ENCODE measurements around the gene NT5DC3.
A peak's percentile ranks its signal among the peaks of the same experiment; 100 is the strongest.

NT5DC3 gene

DNA sequence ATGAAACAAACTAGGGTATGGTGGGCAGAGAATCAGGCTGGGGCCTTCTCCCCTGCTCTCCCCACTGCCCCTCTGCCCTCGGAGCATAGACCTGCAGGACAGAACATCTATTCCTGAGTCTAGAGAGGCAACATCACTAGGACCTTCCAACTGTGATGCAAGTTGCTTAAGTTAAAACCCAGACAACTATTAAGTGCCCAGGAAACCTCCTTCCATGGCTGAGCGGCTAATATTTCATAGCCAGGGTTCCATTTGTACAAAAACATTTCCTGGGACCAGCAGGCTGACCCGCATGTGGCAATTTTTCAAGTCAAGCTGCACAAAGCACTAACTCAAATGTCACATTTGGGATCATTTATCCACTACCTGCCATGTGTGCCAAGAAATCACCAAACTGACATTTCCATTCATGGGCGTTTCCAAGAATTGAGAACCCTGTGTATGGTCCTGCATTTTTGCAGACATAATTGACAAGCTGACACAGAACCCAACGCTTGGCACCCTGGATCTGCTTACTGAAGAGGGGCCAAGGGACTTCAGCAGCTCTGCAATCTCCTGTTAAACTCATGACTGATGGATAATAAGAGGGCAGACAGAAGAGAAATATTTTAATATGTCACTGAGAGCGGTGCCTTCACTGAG lies 32.7 kb downstream of the NT5DC3 start:
- DNase-seq = no peak

- DNase-seq = no peak
These were observed 33.3 kb downstream of the NT5DC3 start for GRCh38 chr12:103807561-103808238.

DNA sequence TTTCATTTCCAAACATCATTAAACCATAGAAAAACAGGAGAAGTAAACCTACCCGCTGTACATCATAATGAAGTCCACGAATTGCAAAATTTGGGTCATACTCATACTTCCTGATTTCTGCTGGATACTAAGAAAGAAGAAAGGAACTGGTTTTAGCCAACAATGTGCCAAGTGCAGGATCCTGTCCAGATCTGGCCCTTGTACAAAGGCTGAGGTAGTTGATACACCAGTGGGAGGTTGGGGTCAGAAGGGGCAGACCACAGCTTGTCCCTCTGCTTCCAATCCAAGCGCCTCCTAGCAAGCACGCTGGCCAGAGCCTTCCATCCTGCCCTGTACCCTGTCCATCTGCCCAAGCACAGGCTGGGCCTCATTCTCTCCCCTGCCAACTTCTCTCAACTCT lies 34.2 kb downstream of the NT5DC3 start:
- DNase-seq = no peak

DNA sequence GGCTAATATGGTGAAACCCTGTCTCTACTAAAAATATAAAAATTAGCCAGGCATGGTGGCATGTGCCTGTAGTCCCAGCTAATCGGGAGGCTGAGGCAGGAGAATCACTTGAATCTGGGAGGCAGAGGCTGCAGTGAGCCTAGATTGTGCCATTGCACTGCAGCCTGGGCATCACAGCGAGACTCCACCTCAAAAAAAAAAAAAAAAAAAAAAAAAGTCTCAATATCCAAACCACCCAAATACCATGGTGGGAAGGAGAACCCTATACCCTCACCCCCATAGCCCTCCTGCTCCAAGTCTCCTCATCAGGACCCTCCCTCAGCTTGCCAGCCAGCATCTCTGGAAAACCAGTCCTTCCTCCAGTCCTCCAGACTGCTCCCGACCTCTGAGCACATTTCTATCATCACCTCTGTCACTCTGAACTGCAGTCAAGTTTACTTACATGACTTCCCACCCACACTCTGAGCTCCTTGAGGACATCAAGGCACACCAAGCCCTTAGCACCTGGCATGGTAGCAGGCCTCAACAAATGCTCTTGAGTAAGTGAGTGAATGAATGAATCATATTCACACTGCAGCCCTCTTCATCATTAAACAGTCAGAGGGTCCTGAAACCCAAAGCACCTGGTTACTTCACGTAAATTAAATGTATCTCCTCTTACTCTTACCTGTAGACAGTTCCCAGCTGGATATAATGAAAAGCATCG lies 35.2 kb downstream of the NT5DC3 start:
- no peak for DNase-seq

- DNase-seq = no peak
These were observed 37.2 kb downstream of the NT5DC3 start for GRCh38 chr12:103803847-103804246.

DNA sequence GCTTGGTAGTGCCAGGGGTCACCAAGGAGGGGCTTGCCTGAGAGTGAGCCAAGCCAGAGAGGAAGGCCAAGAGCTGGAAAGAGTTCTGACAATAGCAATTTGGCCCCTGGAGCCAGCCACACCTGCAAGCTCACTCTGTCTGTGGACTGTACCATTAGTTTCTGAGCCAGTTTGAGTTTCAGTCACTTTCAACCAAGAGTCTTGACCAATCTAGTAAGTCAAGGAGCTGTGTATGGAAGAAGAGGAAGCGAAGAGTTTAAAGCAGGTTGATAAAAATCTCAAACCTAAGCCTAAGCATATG lies 38.5 kb downstream of the NT5DC3 start:
- DNase-seq = no peak

- no peak for DNase-seq
These were observed 39.1 kb downstream of the NT5DC3 start for GRCh38 chr12:103801709-103802585.

GRCh38 chr12:103799857-103800771 lies 40.9 kb downstream of the NT5DC3 start:
- peak; percentile 79 for DNase-seq

GRCh38 chr12:103799504-103799856 lies 41.6 kb downstream of the NT5DC3 start:
- DNase-seq = no peak

DNA sequence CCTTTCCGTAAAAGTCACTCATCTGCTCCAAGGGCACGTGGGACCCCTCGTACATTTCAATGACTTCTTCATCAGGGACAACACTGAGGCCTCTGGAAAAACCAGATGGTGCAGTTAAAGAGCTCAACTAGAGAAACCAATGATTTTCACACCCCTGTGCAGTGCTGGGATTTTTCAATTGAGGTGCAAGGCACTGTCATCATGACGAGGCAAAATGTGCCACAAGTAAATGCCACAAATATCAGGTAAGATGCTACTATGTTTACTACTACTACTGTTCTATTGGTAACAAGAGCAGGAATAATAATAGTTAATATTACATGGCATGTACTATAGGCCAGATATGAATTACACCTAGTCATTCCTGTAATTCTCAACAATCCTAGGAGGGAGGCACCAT lies 42.4 kb downstream of the NT5DC3 start:
- DNase-seq = no peak

- no peak for DNase-seq
These were observed 46.5 kb downstream of the NT5DC3 start for GRCh38 chr12:103794309-103795213.

- DNase-seq = no peak
These were observed 47.5 kb downstream of the NT5DC3 start for GRCh38 chr12:103793512-103794045.

DNA sequence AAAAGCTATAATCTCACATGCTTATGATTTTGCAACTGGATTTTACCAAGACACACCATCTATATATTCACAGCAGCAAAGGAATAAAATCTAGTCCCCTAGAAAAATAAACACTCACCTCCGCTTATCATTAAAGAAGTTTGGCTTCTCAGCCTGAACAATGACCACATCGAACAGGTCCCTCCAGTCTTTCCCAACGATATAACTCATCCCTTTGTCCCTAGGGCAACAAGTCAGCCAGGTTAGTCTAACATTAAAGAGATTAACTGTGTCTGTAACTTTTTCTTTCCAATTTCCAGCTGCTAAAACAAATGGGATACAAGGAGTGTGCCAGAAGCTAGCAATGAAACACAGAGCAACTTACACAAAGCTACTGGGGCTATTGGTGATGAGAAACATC lies 48.0 kb downstream of the NT5DC3 start:
- no peak for DNase-seq

DNA sequence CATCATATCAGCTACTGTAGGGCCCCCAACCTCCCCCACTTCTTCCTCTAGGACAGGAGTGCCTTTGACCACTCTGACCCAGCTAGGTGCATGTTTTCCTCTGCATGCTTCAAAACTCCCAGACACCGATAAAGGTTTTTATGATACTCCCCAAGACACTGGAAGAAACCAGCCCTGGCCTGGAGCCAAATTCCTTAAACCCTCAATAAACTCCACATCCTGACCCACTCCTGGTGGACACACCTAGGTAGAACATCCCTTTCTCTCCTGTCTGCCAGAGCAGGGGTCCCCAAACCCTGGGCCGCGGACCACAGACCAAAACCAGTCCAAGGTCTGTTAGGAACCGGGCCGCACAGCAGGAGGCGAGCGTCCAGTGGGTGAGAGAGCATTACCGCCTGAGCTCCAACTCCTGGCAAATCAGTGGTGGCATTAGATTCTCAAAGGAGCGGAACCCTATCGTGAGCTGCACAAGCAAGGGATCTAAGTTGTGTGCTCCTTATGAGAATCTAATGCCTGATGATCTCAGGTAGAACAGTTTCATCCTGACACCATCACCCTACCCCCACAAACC lies 49.6 kb downstream of the NT5DC3 start:
- no peak for DNase-seq

DNA sequence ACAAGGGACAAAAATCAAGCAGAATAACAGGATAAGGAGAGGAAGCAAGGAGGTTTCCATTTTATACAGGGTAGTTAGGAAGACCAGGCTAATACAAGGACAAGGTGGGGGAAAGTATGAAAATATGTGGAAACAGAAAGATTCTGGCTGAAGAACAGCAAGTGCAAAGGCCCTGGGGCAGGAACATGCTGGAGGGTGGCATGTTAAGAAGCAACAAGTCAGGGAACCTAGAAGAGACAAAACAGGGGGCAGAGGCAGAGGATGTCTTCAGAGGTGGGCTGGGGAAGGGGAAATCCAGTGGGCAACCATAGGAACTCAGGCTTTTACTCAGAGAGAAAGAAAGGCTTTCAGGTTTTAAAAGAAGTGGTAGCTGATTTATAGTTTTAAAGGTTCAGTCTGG lies 54.8 kb downstream of the NT5DC3 start:
- no peak for DNase-seq

- no peak for DNase-seq
These were observed 55.6 kb downstream of the NT5DC3 start for GRCh38 chr12:103785243-103786031.

- no peak for DNase-seq
These were observed 57.0 kb downstream of the NT5DC3 start for GRCh38 chr12:103783744-103784664.

GRCh38 chr12:103782399-103782798 lies 58.6 kb downstream of the NT5DC3 start:
- no peak for DNase-seq

- no peak for DNase-seq
These were observed 60.0 kb downstream of the NT5DC3 start for GRCh38 chr12:103780992-103781391.

All from femur (tissue), 1 donor.